Kidney epithelial cell (primary cell): ENCODE measurements around the gene ZNF831. TPM values are rescaled to one million over a fixed set of nuclear protein-coding genes. Genes with fewer than 3 reads are reported as not detected.

ENCODE experiments used
- DNase-seq: peaks from one replicate; pipeline ENCODE4 v3.0.0-alpha.2; 2010; ENCODE audit warnings: low read depth
- H3K27me3 ChIP-seq: 2 replicates; pipeline ENCODE4 v1.6.0; 2011; ENCODE audit warnings: low read length; ENCODE audit not compliant: control insufficient read depth, insufficient read depth
- H3K36me3 ChIP-seq: 2 replicates; pipeline ENCODE4 v1.5.1; 2011; ENCODE audit warnings: low read length; ENCODE audit not compliant: control insufficient read depth, insufficient read depth
- H3K4me3 ChIP-seq: 2 replicates; pipeline ENCODE4 v1.5.1; 2011; ENCODE audit warnings: low read depth, mild to moderate bottlenecking, control low read depth, low read length
- total RNA-seq: library from RNA; depleted of rRNA; stranded (reverse); fragments of >200 nt; gene quantifications from 2 replicates; pipeline ENCODE4 v1.2.3, GENCODE V29; 2015
- TF ChIP-seq, protein P1 (sequence below): IDR thresholded peaks from 2 replicates; pipeline ENCODE4 v1.5.1; 2011; ENCODE audit warnings: mild to moderate bottlenecking, moderate library complexity, low read length, control low read depth, inconsistent platforms; ENCODE audit not compliant: insufficient read depth, poor library complexity, severe bottlenecking

The ZNF831 gene
- total RNA-seq, 1 donor from 2014 or later = not detected

DNA sequence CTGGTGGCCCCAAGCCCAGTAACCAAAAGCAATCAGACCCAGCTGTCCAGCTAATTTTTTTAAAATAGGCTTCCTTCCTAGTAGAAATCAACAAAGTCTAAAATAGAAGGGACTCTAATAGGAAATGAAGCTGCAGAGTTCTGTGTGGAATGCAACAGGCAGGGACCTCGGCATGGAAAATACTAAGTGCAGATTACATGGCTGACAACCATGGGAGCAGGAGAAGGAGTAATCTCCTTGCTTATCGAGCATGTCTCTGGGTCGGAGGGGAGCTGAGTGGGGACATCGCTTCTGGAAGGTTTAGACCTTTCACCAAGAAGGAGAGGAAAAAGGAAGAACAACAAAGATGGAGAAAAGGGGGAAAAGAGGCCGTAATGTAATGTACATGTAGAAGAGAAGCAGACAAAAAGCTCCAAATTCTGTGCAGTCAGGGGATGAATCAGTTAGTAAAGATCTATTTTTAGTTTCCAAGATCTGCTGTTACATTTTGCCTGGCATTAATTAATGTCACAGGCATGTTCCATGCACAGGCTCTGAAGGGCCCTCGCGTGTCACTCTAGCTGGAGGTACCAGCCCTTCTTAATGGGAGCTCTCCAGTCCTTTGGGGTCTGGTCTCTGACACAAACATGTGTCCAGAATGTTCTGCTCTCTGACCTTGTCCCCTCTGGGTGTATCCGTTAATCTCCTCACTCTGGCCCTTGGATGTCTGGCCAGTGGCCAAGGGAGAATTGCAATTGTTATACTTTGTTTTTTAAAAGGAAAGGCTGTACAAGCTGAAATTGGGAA, 16.6 kb upstream of the ZNF831 start:
- Histone ChIP-seq H3K27me3 (peaks cover 8% of the 10 kb centered on the region), H3K4me3 (no peak overlapping the region), H3K36me3 (no peaks in the 10 kb centered on the region)
- TF ChIP-seq, protein P1, sequence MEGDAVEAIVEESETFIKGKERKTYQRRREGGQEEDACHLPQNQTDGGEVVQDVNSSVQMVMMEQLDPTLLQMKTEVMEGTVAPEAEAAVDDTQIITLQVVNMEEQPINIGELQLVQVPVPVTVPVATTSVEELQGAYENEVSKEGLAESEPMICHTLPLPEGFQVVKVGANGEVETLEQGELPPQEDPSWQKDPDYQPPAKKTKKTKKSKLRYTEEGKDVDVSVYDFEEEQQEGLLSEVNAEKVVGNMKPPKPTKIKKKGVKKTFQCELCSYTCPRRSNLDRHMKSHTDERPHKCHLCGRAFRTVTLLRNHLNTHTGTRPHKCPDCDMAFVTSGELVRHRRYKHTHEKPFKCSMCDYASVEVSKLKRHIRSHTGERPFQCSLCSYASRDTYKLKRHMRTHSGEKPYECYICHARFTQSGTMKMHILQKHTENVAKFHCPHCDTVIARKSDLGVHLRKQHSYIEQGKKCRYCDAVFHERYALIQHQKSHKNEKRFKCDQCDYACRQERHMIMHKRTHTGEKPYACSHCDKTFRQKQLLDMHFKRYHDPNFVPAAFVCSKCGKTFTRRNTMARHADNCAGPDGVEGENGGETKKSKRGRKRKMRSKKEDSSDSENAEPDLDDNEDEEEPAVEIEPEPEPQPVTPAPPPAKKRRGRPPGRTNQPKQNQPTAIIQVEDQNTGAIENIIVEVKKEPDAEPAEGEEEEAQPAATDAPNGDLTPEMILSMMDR = no peak
- no peak for DNase-seq

DNA sequence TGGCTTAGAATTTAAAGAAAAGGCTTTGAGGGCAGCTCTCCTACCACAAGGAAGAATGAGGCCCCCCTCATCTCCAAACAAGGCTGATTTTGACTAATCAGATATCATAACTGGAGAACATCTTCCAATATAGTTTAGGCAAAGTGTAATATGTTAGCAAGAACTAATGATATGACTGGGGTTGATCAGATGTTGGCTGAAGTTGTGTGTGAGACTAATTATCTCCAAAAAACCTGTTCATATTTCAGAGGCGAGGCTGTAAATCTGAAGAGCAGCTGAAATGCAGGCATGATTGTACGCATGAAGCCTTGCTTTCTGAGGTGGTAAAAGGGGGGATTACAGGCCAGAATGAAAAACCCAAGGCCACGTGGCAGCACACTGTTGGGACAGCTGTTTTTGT, 16.0 kb upstream of the ZNF831 start:
- DNase-seq = no peak
- H3K36me3 ChIP-seq = no peaks in the 10 kb centered on the region
- H3K27me3 ChIP-seq = peaks cover 8% of the 10 kb centered on the region
- TF ChIP-seq, protein P1 = no peak
- H3K4me3 ChIP-seq = no peak overlapping the region

DNA sequence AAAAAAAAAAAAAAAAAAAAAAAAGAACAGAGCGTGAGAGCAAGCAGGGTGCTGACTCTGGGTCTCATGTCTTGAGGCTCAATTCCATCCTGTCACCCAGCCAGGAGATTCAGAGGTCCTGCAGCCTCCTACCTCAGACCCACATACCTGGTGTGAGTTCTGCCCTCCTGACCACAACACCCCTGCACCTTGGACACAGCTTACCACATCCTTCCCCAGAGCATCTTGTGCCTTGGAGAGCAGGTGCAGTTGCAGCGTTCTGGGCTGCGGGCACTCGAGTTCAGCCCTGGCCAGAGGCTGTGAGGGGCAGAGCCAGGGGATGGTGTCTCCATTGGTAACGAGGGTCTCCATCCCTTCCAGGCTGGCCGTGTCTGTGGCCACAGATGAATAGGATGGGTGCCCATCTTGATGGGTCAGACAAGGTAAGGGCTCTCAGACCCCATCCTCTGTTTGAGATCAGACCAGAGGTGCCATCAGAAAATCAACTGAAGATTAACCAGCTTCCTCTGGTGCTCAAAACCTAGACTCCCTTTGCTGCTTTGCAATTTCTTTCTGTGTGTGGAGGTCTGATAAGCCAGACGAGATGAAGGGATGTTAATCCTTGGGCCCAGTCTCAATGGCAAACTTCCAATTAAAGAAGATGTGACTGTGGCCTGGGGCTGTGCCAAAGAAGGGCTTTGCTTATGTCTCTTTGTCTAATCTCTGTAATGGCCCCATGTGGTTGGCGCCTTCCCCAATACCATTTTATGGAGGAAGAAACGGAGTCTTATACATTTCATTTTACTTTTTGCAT, 14.7 kb upstream of the ZNF831 start:
- Histone ChIP-seq H3K36me3 (no peaks in the 10 kb centered on the region), H3K4me3 (no peak overlapping the region), H3K27me3 (peaks cover 8% of the 10 kb centered on the region)
- no peak for DNase-seq
- TF ChIP-seq, protein P1 = no peak

DNA sequence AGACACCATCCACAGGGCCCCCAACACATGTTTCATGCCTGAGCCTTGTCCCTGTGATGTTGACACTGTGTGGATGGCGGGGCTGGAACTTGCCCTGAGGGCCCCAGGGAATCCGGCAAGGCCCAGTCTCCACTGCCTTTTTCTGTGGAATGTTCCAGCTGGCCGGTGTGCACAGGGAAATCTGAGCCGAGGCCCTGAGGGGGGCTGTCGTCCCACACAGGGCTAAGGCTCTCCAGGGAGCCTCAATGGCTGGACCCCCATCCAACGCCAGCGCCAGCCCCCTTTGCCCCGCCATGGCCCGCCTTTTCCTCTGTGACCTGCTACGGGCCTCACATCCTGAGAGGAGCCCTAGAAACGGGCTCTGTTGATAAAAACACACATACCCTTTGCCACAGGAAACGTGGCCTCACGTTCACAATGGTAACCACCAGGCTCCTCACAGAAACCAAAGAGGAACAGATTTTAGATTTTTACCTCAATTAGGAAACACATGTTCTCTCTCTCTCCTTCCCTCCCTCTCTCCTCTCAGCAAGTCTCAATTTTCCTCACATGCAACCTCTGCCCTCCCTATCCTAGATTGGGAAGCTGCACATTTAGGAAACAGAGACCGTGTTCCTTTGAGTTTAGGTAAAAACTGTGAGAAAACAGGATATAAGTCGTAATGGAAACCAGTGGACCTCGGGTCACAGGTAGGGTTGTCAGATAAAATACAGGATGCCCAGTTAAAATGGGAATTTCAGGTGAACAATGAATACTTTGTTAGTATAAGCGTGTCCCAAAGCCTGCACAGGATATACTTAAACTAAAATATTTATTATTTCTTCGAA, 13.7 kb upstream of the ZNF831 start:
- DNase-seq = no peak
- Histone ChIP-seq H3K36me3 (no peaks in the 10 kb centered on the region), H3K4me3 (no peak overlapping the region), H3K27me3 (peaks cover 8% of the 10 kb centered on the region)
- TF ChIP-seq, protein P1 = no peak

DNA sequence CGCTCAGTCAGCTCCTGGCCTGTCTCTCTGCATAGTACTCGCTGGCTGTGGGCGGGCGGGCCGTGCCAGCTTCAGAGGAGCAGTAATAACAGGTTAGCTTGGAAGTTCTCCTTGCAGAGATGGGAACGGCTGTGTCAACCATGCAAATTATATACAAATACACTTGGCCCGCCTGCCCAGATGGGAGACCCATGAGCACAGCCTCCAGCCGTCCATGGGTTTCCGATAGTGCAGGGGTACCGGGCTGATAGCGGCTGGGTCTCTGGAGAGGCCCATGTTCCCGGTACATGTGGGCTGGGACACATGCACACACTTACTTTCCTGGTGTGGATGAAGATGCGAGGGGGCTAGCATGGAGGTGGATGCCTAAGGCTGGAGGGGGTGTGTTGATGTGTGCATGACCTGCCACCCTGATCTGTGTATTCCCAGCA, 12.8 kb upstream of the ZNF831 start:
- DNase-seq = no peak
- TF ChIP-seq, protein P1 = no peak
- peaks cover 5% of the 10 kb centered on the region for H3K27me3 ChIP-seq

More for the DNA sequence above, 12.8 kb upstream of the ZNF831 start:
- no peaks in the 10 kb centered on the region for H3K36me3 ChIP-seq
- no peak overlapping the region for H3K4me3 ChIP-seq
